Ovary (tissue), 3 donors: Measurements from ENCODE around the gene SLC2A5.

ENCODE experiments used
- EP300 ChIP-seq: sonication (generic); formaldehyde crosslinking; IDR thresholded peaks from one replicate; pipeline ENCODE4 v1.6.1; 2017; ENCODE audit warnings: antibody characterized with exemption
- POLR2A ChIP-seq: fragments of 450-650 bp; IDR thresholded peaks from one replicate; pipeline ENCODE4 v1.6.1; 2017; ENCODE audit warnings: antibody characterized with exemption, mild to moderate bottlenecking, moderate library complexity
- TF ChIP-seq, protein P1 (sequence below), 3 donors: fragments of 450-650 bp in 2 of 3; fragments of 200-600 bp in 1 of 3; IDR thresholded peaks; one replicate each; pipeline versions ENCODE4 v1.5.1 to v1.8.0; 2016 to 2022; ENCODE audit warnings: antibody characterized with exemption in 3 of 3, mild to moderate bottlenecking in 1 of 3
- donor health status: DM: no; HTN: no; CAD: no.

DNA sequence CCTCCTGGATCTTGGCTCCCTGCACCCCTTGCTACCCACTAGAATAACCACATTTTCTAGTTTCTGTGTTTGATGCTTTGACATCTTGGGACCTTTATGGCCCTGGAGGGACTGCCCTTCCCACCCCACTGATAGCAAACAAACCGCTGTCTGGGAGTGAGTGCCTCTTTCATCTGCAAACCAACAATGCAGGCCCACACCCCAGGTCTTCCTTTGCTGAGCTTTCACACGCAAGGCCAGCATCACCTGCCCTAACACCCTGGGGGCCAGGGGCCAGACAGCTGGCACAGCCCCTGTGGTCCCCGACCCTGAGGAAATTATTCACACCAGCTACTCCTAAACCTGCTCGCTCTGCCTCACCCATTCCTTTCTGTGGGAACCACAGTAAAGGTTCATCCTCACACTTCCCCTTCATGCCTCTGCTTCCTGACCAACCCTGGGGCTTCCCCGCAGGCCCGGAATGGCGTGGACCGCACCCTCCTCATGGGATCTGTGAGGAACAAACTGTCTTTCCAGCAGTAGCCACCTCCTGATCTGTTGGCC is 58.6 kb downstream of the SLC2A5 start:
- TF ChIP-seq, protein P1, sequence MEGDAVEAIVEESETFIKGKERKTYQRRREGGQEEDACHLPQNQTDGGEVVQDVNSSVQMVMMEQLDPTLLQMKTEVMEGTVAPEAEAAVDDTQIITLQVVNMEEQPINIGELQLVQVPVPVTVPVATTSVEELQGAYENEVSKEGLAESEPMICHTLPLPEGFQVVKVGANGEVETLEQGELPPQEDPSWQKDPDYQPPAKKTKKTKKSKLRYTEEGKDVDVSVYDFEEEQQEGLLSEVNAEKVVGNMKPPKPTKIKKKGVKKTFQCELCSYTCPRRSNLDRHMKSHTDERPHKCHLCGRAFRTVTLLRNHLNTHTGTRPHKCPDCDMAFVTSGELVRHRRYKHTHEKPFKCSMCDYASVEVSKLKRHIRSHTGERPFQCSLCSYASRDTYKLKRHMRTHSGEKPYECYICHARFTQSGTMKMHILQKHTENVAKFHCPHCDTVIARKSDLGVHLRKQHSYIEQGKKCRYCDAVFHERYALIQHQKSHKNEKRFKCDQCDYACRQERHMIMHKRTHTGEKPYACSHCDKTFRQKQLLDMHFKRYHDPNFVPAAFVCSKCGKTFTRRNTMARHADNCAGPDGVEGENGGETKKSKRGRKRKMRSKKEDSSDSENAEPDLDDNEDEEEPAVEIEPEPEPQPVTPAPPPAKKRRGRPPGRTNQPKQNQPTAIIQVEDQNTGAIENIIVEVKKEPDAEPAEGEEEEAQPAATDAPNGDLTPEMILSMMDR (IDR thresholded peaks at IDR 0.05): no peak
- TF ChIP-seq POLR2A (no peak), EP300 (no peak)
